ENCODE results near the gene PSTPIP1.
A peak's percentile ranks its signal among the peaks of the same experiment; 100 is the strongest.

Gene PSTPIP1

DNA sequence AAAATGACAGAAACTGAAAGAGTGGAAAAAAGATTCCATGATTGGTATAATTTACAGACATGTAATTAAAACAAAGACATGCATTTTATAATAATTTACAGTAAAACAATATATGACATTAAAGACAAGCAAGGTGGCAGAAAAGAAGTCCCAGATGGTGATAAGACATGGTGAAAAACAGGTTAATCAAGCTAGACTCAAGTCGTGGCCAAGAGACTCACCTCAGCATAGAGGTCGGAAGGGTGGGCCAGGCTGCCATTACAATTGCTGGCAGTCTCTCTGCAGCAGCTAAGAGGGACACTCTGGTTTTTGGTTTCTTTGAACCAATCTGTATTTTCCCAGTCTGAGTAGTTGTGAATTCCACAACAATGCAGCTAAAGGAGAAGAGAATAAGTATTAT lies 57.6 kb downstream of the PSTPIP1 start:
- Mint-ChIP-seq H3K9me3 (no peaks in the 10 kb centered on the region), H3K27me3 (ENCODE audit: low read depth) (no peaks in the 10 kb centered on the region), H3K36me3 (ENCODE audit: low read depth) (peaks cover 11% of the 10 kb centered on the region), H3K4me3 (no peak overlapping the region), H3K4me1 (ENCODE audit: low read depth) (peaks cover under 1% of the 10 kb centered on the region), H3K27ac (no peak overlapping the region)
- DNase-seq (ENCODE audit: low spot score), result no peak

DNA sequence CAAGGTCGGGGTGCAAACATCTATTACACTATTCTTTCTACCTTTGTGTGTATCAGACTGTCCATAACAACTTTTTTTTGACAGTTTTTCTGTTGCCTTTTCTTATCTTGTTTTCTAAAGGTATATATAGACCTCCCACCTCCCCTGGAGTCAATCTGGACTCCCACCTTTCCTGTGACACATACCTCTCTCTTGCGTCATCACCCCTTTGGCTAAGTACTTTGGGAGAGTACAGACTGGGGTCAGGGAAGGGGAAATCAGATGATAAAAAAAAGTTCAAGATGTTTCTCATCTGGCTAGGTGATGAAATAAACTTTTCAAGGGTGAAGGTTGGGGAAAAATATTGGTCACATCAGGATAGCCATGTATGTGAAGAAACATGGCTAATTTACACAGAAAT lies 58.8 kb downstream of the PSTPIP1 start:
- Mint-ChIP-seq H3K4me1 (ENCODE audit: low read depth) (peaks cover 5% of the 10 kb centered on the region), H3K9me3 (no peaks in the 10 kb centered on the region), H3K27ac (no peak overlapping the region), H3K4me3 (no peak overlapping the region), H3K36me3 (ENCODE audit: low read depth) (peaks cover 11% of the 10 kb centered on the region), H3K27me3 (ENCODE audit: low read depth) (no peaks in the 10 kb centered on the region)
- DNase-seq (ENCODE audit: low spot score), result no peak

DNA sequence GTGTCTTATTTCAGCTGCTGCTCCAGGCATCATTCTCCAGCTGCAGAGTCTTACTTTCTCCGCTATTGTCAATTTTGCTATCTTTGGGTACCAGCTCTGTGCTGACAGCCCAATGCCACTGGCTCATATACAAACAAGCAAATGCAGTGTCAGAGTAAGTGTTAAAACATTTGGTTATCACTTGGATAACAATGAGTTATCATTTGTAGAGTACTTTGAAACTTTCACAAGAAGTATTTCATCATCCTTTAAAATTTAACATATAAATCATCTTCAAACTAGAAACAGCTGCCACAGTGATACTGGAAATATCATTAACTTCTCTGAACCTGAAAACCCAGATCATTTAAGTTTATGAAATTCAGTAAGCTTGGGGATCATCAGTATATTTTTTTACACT lies 62.1 kb downstream of the PSTPIP1 start:
- no peak for DNase-seq (ENCODE audit: low spot score)
- Mint-ChIP-seq H3K27me3 (ENCODE audit: low read depth) (no peaks in the 10 kb centered on the region), H3K27ac (no peak overlapping the region), H3K4me1 (ENCODE audit: low read depth) (peaks cover 13% of the 10 kb centered on the region), H3K4me3 (no peak overlapping the region), H3K9me3 (no peaks in the 10 kb centered on the region), H3K36me3 (ENCODE audit: low read depth) (peaks cover 8% of the 10 kb centered on the region)

DNA sequence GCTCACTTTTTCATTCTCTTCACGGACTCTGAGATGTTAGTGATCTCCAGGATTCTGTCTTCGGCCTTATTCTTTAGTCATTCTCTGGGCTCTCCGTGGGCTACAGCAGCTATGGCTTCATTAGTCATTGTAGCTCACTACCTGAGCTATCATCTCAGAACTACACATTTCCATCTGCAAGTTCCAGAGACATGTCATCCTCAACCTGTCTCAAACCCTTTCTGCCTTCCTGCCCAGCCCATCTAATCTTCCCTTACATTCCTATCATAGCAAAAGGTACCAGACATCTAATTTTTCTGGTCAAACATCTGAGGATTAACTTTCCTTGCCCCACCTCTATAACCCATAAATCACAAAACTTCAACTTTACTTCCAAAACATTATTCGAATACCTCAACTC lies 62.8 kb downstream of the PSTPIP1 start:
- peaks cover 13% of the 10 kb centered on the region for H3K4me1 Mint-ChIP-seq (ENCODE audit: low read depth)

DNA sequence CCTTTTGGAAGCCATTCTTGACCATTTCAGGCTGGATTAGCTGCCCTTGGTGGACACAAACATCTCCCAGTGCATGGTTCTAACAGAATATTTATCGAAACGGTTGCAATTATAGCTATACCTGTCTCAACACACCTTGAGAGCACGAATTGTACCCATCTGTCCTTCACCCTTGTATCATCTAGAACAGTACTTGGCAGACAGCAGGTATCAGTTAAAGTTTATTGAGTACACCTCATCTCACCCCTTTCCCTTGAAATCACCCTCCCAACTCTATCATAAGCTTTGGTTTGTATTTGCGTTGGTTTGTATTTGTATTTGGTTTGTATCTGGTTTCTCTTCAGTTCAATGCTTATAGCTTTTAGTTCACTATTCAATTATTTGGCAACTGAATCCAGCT lies 63.5 kb downstream of the PSTPIP1 start:
- no peak for DNase-seq (ENCODE audit: low spot score)
- Mint-ChIP-seq H3K27ac (no peak overlapping the region), H3K27me3 (ENCODE audit: low read depth) (no peaks in the 10 kb centered on the region), H3K4me3 (no peak overlapping the region), H3K36me3 (ENCODE audit: low read depth) (peaks cover 5% of the 10 kb centered on the region), H3K4me1 (ENCODE audit: low read depth) (peaks cover 15% of the 10 kb centered on the region), H3K9me3 (no peaks in the 10 kb centered on the region)

More for the DNA sequence above, 62.8 kb downstream of the PSTPIP1 start:
- Mint-ChIP-seq H3K27ac (peak overlapping the region; percentile 3), H3K36me3 (ENCODE audit: low read depth) (peaks cover 5% of the 10 kb centered on the region), H3K4me3 (no peak overlapping the region), H3K9me3 (no peaks in the 10 kb centered on the region), H3K27me3 (ENCODE audit: low read depth) (no peaks in the 10 kb centered on the region)
- DNase-seq (ENCODE audit: low spot score), result no peak

DNA sequence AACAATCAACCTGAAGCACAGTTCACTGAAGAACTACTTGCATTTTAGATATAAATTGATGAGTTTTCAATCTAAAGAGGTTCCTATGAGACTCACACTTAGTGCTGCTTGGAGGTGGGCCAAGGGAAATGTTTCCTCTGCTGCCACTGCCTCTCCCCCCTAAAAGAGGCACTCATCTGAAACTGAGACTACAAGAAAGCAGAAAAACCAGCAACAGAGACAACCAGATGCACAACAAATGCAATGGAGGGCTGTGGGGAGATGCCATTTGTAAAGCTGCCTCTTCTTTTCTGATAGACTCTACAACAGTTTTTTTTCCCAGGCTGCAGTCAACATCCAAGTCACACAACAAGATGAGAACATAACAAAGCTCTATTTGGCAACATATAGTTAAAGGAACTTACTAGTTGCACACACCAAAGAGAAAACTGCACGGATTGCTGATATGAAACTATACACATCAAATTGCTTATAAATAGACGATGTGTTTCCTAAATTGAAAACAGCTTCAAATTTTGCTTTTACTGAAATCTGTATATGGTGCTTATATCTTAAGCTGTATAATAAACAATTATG lies 64.9 kb downstream of the PSTPIP1 start:
- no peak for DNase-seq (ENCODE audit: low spot score)
- H3K4me1 Mint-ChIP-seq (ENCODE audit: low read depth), result peaks cover 15% of the 10 kb centered on the region
- no peaks in the 10 kb centered on the region for H3K9me3 Mint-ChIP-seq
- no peaks in the 10 kb centered on the region for H3K36me3 Mint-ChIP-seq (ENCODE audit: low read depth)
- H3K27ac Mint-ChIP-seq, result no peak overlapping the region
- H3K27me3 Mint-ChIP-seq (ENCODE audit: low read depth), result no peaks in the 10 kb centered on the region
- no peak overlapping the region for H3K4me3 Mint-ChIP-seq

DNA sequence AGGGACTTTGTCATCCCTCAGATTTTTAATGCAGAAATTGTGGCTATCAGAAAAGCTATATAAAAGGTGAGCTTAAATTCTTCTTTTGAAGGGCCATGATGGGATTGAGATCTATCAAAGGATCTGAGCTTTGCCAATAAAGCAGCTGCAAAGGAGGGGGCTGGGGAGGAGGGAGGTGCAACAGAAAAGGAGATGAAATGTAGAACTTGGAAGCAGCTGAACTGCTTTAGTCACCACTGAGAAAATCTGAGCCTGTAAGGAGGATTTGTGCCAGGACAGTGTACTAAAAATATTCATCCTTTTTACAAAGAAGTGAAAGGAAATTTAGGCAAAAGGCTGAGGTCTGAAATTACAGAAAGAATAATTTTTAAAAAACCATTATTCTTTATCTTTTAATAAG lies 65.6 kb downstream of the PSTPIP1 start:
- no peaks in the 10 kb centered on the region for H3K36me3 Mint-ChIP-seq (ENCODE audit: low read depth)
- no peaks in the 10 kb centered on the region for H3K9me3 Mint-ChIP-seq
- no peak overlapping the region for H3K4me3 Mint-ChIP-seq
- DNase-seq (ENCODE audit: low spot score), result no peak
- no peak overlapping the region for H3K27ac Mint-ChIP-seq
- H3K27me3 Mint-ChIP-seq (ENCODE audit: low read depth), result no peaks in the 10 kb centered on the region
- H3K4me1 Mint-ChIP-seq (ENCODE audit: low read depth), result peaks cover 17% of the 10 kb centered on the region

DNA sequence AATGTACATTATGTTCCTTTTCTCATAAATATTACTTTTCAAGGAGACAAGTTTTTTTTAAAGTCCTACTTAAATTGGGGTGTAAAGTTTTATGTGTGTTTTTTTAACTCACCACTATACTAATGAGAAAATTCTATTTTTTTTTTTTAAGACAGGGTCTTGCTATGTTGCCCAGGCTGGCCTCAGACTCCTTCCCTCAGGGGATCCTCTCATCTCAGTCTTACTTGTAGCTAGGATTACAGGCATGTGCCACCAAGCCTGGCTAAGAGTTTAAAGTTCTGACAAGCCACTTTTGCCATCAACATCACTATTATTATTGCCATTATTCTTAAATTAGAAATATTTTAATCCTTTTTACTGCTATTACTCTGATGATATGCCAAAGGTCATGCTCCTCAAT lies 68.3 kb downstream of the PSTPIP1 start:
- DNase-seq (ENCODE audit: low spot score), result no peak
- Mint-ChIP-seq H3K27ac (no peak overlapping the region), H3K4me1 (ENCODE audit: low read depth) (peaks cover 21% of the 10 kb centered on the region), H3K36me3 (ENCODE audit: low read depth) (no peaks in the 10 kb centered on the region), H3K9me3 (no peaks in the 10 kb centered on the region), H3K4me3 (no peak overlapping the region), H3K27me3 (ENCODE audit: low read depth) (no peaks in the 10 kb centered on the region)

DNA sequence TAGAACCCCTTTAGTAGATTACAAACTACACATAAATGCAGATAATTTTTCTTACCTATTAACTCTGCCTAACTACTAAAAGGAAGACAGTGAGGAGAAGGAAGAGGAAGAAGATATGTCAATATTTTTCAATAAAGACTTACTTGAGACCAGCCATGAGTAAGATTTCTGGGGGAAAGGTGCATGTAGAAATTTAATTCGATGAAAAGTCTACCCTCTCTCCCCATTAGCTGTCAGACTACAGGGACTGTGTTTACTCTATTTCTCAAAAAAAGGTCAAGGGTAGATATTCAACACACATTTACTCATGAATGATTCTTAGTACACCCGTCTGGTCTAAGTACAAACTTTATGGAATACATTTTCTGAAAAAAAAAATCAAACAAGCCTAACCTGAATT lies 69.1 kb downstream of the PSTPIP1 start:
- peaks cover 23% of the 10 kb centered on the region for H3K4me1 Mint-ChIP-seq (ENCODE audit: low read depth)
- no peak overlapping the region for H3K4me3 Mint-ChIP-seq
- peaks cover 2% of the 10 kb centered on the region for H3K36me3 Mint-ChIP-seq (ENCODE audit: low read depth)
- no peaks in the 10 kb centered on the region for H3K9me3 Mint-ChIP-seq
- no peaks in the 10 kb centered on the region for H3K27me3 Mint-ChIP-seq (ENCODE audit: low read depth)
- DNase-seq (ENCODE audit: low spot score), result no peak
- H3K27ac Mint-ChIP-seq, result no peak overlapping the region

DNA sequence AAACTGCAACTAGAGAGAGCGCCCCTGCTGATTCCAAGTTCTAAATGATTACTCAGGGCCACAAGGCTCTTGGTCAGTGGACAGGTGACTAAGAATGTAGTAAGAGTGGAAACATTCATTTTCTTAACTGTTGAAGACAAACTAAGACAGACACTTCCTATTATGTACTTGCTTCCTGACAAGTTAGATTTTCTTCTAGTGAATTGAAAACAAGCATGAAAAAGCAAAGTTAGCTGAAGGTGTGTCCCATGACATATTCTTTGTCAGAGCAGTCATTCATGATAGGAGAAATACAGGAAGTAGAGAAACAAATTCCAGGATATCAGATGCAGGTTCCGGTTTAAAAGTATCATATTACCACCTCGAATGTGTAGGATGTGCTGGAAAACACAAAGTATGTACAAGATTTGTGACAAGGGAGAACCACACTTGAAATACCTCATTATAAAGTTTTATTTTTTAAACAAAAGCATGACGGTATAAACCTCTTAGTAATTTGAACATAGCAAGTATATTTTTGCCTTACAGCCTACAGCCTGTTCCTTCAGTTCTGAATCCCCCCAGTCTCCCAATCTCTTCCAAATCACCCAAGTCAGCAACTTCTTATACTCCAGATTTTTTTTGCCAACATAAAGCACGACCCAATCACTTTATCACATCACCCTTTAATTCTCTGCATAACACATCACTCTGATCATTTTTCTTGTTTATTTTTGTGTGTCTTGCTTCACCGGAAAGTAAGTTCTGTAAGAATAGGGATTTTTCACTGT lies 69.8 kb downstream of the PSTPIP1 start:
- Mint-ChIP-seq H3K27ac (no peak overlapping the region), H3K9me3 (no peaks in the 10 kb centered on the region), H3K4me3 (no peak overlapping the region), H3K36me3 (ENCODE audit: low read depth) (peaks cover 2% of the 10 kb centered on the region), H3K4me1 (ENCODE audit: low read depth) (peaks cover 26% of the 10 kb centered on the region), H3K27me3 (ENCODE audit: low read depth) (peaks cover 4% of the 10 kb centered on the region)
- no peak for DNase-seq (ENCODE audit: low spot score)

DNA sequence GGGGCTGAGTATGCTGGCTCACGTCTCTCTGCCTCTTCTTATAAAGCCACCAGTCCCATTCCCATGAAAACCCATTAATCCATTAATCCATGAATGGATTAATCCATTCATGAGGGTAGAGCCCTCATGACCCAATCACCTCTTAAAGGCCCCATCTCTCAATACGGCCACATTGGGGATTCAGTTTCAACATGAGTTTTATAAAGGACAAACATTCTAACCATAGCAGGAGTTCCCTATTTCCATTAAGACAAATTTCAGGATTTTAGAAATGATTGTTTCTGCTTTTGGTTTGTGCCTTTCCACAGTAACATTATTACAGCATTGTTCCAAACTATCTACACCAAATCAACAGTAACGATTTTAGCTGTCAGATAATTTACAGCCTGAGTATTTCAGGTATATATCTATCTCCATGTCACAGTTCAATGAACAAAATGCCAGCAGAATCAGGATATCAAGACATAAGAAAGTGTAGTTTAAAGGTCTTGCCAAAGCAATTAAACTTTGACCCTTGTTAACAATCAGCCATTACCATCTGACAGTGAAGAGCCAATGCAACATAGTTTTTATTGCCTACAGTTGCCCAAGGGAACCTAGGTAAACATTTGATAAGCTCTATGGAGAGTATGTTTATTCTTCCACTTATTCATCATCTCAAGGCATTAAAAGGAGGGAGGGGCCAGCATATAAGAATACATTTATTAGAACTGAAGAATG lies 72.2 kb downstream of the PSTPIP1 start:
- DNase-seq (ENCODE audit: low spot score), result no peak
- H3K27me3 Mint-ChIP-seq (ENCODE audit: low read depth), result peaks cover 6% of the 10 kb centered on the region
- H3K4me3 Mint-ChIP-seq, result no peak overlapping the region
- no peak overlapping the region for H3K27ac Mint-ChIP-seq
- peaks cover 2% of the 10 kb centered on the region for H3K36me3 Mint-ChIP-seq (ENCODE audit: low read depth)
- peaks cover 29% of the 10 kb centered on the region for H3K4me1 Mint-ChIP-seq (ENCODE audit: low read depth)
- H3K9me3 Mint-ChIP-seq, result no peaks in the 10 kb centered on the region

DNA sequence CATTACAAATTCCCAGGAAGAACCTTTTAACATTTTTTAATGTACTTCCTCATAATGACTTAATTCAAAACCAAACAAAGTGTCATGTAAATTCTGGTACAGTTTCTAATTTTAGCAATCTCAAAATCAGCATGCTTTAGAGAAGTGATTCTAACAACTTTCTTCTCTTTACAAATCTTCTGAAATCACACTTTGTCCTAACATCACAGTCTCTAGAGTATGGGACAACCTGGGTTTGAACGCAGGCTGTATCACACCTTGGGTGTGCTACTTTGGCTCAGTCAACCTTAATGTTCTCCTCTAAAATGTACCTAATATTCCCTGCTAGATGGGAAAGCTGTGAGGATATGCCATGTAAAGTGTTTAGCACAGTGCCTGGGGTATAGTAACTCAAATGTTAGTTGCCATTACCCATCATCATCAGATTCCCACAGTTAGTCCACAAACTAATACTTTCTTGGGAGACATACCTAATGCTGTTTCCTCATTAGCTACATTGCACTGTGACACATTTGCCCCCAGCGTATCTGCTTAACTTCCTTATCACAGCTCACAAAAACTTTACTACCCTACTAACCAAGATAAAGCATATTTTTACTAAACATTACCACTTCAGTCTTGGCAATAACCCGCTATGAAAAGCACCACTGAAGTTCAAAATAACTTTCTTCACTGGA lies 72.9 kb downstream of the PSTPIP1 start:
- H3K9me3 Mint-ChIP-seq, result no peaks in the 10 kb centered on the region

DNA sequence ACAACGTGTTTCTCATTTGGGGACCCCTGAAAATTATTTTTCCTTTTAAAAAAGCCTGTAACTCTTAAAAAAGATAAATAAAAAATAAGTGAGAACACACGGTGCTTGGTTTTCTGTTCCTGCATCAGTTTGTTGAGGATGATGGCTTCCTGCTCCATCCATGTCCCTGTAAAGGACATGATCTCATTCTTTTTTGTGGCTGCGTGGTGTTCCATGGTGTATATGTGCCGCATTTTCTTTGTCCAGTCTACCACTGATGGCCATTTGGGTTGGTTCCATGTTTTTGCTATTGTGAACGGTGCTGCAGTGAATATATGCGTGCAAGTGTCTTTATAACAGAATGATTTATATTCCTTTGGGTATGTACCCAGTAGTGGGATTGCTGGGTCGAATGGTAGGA lies 73.7 kb downstream of the PSTPIP1 start:
- DNase-seq (ENCODE audit: low spot score), result no peak
- no peaks in the 10 kb centered on the region for H3K9me3 Mint-ChIP-seq
- H3K27ac Mint-ChIP-seq, result no peak overlapping the region
- H3K4me3 Mint-ChIP-seq, result no peak overlapping the region
- peaks cover 2% of the 10 kb centered on the region for H3K36me3 Mint-ChIP-seq (ENCODE audit: low read depth)
- peaks cover 6% of the 10 kb centered on the region for H3K27me3 Mint-ChIP-seq (ENCODE audit: low read depth)
- peaks cover 26% of the 10 kb centered on the region for H3K4me1 Mint-ChIP-seq (ENCODE audit: low read depth)

More for the DNA sequence above, 72.9 kb downstream of the PSTPIP1 start:
- H3K27me3 Mint-ChIP-seq (ENCODE audit: low read depth), result peaks cover 6% of the 10 kb centered on the region
- H3K4me3 Mint-ChIP-seq, result no peak overlapping the region
- no peak for DNase-seq (ENCODE audit: low spot score)
- no peak overlapping the region for H3K27ac Mint-ChIP-seq
- peaks cover 2% of the 10 kb centered on the region for H3K36me3 Mint-ChIP-seq (ENCODE audit: low read depth)
- peaks cover 29% of the 10 kb centered on the region for H3K4me1 Mint-ChIP-seq (ENCODE audit: low read depth)

Measured in T-helper 2 cell treated with Interferon-gamma antibody and Interleukin-4, amounts not matched to agents 5 μg/mL and 100 μg/mL, for 36 hours (primary cell).